HG02763 (cell line): Measurements from ENCODE around the gene RPRD1B.
"Not testable (repeated sequence)": the region's sequence is repeated elsewhere in the genome, so short reads cannot be mapped to it uniquely, and the experiment has no call there.

Experiments
- ATAC-seq: cut with Tn5 transposase; IDR thresholded peaks from one replicate; pipeline ENCODE4 v1.9.1; 2021; ENCODE audit warnings: mild to moderate bottlenecking, moderate library complexity; ENCODE audit not compliant: unreplicated experiment

RPRD1B gene

DNA sequence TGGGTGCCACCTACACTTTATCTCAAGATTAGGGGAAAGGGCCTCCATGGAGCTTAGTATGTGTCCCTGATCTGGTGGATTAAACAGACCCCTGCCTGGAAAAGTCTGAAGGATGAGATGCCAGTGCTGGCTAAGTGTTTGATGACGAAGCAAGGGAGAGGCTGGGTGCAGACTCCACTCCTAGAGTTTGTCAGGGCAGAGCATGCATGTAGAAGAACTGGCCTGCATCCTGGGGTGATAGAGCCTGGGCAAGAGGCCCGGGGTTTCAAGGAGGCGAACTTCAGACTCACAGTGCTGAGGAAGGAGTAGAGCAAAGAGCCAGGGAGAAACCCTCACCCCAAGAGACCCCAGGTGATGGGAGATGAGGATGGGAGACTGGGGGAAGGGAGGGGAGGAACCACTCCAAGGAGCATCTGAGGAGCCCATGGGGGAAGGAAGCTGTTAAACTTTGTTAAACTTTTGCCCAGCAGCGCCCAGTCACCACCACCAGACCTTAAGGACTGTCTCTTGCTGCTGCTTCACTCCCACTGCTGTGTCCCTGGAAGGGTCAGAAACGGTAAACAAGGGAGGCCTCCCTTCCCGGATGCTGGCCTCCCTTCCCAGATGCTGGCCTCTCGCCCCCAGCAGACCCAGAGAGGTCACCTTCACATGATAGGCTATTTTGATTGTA, 61.6 kb downstream of the RPRD1B start:
- ATAC-seq: no peak

DNA sequence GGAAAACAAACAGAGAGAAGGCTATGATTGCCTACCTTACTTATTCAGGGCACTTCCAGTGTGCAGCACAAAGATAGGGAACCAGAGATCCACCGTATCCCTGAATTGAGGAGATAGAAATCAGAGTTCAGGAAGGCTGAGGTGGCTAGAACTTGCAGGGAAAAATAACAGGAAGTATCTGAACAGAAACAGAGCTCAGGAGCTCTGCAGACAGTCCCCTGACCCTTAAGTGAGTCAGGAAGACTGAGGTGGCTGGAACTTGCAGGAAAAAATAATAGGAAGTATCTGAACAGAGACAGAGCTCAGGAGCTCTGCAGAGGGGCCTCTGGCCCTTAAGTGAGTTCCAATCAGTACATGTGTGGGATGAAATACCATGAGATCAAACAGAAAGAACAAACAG, 65.4 kb downstream of the RPRD1B start:
- no peak for ATAC-seq

DNA sequence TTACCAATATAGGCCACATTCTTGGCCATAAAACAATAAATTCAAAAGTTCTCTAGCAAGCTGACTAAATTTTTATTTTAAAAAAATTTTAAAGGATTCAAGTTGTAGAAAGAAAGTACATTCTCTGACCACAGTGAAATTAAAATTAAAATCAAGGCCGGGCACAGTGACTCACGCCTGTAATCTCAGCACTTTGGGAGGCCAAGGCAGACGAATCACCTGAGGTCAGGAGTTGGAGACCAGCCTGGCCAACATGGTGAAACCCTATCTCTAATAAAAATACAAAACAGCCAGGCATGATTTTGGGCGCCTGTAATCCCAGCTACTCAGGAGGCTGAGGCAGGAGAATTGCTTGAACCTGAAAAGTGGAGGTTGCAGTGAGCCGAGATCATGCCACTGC, 68.7 kb downstream of the RPRD1B start:
- ATAC-seq: not testable (repeated sequence)

DNA sequence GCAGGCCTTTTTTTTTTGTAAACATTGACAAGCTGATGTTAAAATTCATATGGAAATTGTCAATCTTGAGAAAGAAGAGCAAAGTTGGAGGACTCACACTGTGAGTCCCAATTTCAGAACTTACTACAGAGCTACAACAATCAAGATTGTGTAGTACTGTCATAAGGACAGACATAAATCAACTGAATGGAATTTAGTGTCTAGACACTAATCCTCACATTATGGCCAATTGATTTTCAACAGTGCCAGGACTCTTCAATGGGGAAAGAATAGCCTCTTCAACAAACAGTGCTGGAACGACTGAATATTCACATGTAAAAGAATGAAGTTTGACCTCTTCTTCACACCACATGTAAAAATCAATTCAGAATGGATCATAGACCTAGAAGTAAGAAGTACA, 70.7 kb downstream of the RPRD1B start:
- ATAC-seq: no peak

DNA sequence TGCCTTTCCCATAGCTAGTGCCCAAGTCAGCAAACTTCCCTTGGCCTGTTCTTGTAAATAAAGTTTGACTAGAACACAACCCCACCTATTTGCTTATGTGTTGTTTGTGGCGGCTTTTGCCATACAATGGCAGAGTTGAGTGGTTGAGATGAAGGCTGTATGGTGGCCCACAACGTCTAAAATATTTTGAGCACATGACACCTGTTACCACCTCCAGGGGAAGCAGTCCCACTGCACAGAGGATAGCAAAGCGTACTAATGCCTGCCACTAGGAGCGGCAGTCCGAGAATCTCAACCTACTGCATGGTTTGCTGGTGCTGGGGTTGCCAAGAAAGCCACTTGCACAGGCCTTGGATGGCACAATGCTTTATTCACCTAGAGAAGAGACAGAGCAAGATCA, 72.9 kb downstream of the RPRD1B start:
- no peak for ATAC-seq

DNA sequence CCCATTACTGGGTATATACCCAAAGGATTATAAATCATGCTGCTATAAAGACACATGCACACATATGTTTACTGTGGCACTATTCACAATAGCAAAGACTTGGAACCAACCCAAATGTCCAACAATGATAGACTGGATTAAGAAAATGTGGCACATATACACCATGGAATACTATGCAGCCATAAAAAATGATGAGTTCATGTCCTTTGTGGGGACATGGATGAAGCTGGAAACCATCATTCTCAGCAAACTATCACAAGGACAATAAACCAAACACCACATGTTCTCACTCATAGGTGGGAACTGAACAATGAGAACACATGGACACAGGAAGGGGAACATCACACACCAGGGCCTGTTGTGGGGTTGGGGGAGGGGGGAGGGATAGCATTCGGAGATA, 73.8 kb downstream of the RPRD1B start:
- not testable (repeated sequence) for ATAC-seq

DNA sequence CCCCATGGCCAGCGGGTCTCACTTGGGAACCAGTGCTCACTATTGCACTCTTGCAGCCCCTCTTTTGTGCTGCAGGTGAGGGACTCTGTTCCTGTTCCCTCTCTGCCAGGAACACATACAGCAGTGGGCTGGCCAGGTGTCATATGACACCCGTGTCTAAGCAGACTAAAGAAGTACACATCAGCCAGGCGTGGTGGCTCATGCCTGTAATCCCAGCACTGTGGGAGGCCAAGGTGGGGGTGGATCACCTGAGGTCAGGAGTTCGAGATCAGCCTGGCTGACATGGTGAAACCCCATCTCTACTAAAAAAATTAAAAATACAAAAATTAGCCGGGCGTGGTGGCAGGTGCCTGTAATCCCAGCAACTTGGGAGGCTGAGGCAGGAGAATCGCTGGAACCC, 74.4 kb downstream of the RPRD1B start:
- not testable (repeated sequence) for ATAC-seq

DNA sequence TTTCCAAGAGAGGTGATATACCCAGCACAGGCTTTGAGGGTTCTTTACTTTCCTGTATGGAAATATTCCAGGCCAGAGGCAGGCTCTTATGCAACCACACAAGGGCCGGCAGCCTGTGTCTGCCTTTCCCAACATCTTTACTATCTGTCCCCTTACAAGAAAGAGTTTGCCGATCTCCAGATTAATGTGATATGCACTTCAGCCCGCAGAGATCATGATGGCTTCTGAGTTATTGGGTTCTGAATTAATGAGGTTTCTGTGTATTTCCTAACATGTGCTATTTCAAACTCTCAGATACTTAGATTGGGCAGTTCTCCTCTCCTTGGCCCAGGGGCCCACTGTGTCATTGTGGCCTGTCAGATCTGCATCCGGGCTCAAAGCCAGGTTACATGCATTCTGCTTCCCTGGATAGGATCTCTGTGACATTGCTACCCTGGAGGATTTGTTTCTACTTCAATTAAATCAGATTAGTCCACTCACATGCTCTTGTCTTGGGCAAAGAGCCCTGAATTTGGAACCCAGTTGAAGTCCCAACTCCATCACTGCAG, 75.0 kb downstream of the RPRD1B start:
- no peak for ATAC-seq

DNA sequence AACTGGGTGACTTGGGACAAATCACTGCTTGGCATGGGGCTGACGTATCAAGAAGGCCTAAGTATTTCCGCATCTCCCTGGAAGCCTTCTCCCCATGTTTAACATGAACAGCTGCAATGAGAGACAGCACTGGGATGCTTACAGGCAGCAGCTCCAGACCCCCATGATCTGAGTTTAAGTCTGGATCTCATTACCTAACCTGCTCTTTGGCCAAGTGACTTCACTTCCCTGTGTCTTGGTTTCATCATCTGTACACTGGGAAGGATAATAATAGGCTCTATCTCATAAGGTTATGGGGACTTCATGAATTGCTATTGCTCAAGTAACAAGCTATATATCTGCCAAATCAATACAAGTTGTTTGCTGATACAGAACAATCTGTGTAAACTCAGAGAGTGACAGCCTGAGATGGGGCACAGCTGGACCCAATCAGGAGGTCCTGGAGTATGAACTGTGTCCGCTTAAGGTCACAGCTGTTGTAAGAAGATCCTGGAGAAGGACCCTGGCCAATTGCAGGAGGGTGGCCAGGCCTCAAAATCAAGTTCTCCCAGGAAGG, 75.5 kb downstream of the RPRD1B start:
- ATAC-seq: no peak

DNA sequence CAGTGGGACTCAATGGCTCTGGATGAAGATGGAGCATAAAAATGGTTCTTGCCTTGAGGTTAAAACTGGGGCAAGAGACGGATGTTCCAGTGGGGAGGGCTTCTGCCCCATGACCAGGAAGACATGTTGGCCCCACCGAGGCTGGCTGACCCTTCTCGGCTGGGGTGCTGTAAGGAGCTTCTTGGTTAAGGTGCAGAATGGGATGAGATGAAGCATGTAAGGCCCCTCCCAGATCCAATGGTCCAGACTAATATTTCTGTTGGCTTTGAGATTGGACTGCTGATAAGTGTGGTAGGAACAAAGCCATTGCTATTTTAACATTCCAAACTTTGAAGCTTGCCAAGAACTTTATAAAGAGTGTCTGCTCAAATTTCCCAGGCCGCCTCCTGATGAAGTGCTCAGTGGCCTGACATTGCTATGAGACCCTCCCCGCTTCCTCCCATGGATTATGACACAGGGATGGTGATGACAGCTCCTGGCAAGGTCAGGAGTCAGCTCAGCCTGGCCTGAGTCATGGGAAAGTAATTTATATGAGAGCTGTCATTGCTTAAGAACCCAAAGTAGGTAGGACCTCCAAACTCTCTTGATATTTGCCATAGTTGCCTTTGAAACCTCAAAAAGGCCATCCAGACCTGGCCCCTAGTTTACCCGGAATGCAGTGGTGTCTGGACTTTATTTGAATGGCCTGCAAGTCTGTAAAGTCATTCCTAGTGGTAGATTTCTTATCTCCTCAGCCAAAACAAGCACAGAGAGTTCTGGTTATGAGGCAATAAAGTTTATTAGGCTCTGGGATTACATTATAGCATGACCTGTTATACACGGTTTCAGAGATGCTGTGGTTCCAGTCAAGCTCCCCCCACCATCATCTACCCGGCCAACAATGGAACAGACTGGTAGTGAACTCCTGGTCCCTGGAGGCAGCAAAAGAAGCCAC, 76.3 kb downstream of the RPRD1B start:
- no peak for ATAC-seq

DNA sequence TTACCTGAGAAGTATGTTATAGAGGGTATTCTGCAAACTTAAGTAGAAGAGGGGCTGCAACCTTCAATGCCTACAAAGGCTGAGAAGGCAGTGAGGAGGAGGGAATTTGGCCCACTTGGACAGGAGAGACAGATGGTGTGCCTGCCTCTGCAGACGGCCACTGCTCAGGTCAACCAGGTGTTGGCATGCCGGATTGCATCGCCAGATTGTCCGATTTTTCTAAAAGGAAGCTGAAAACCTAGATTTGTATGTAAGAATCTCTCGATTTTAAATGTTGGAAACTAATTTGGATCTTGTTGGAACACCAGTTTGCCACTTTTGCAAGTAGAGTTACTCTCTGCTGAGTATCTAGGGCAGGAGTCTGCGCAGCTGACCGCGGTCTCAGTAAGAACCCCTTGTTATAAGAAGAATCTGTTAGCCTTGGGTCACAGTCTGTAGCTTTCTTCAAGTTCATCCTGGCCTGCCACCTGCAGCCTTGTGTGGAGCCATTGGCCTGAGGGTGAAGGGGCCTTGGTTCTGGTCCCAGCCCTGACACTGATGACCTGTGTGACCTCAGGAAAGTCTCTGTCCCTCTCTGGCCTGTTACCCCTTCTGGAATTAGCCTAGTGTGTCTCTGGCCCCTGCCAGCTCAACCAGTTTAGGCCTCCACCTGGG, 77.1 kb downstream of the RPRD1B start:
- no peak for ATAC-seq

DNA sequence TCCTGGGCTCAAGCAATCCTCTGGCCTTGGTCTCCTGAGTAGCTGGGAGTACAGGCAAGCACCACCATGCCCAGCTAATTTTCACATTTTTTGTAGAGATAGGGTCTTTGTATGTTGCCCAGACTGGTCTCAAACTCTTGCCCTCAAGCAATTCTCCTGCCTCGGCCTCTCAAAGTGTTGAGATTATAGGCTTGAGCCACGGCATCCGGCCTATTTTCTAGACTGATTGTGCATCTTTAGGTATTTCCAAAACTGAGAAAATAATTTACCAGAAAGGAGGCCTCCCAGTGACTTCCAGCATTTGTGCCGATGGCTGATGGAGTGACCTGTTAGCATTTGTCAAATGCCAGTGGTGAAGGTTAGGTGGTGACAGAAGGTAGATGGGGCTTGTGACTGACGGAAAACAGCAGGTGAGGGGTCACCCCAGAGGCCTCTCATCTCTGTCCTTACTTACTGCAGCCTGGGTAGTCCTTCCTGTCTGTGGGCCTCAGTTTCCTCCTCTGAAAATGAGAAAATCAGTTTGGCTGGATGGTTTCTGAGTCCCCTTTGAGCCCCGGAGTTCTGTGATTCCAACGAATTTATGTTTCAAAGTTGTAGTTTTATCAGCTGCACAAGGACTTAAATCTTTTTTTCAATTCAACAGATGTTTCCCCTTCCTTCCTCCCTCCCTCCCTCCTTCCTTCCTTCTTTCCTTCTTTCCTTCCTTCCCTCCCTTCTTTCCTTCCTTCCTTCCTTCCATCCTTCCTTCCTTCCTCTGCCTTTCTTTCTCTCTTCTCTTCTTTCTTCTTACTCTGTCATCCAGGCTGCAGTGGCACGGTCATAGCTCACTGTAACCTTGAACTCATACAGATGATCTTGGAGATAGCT, 78.1 kb downstream of the RPRD1B start:
- ATAC-seq: no peak

DNA sequence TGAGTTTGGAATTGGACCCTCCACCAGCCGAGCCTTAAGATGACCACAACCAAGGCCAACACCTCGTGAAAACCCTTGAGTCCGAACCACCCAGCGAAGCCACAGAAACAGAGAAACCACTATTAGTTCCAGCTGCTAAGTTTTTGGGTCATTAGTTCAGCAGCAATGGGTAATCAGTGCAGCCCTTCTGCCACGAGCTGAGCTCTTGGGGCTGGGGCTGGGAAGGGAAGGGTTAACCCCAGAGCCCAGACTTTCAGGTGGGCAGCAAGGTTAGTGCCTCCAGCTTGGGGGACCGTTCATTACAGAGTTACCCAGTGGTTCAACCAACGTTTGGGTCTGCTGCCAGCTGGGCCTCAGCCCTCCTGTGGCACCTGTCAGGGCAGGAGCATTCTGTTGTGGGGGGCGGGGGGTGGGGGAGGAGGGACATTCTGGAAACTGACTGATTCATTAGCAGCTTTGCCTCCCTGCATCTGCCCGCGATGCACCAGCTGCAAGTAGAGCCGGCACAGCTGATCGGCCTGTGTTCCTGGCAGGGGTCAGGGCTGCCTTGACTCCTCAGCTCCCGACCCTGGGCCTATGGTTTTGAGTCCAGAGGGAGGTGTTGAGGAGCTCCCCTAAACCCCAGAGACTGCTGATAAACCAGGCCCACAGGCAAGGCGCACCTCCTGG, 78.8 kb downstream of the RPRD1B start:
- no peak for ATAC-seq

DNA sequence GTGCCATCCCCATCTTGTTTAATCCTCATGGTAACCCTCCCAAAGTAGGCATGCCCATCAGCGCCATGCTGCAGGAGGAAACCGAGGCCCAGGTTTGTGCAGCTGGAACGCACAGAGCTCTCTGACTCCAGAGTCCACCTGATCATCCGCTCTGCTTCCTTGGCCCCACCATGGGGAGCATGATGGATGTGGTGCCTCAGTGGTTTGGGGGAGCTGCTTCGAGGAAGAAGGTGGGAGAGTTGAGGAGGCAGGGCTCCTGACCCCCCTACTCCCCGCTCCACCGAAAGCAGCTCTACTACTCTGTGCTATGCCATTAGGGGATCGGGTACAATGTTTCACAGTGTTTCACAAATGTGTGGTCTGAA, 79.4 kb downstream of the RPRD1B start:
- ATAC-seq: no peak

DNA sequence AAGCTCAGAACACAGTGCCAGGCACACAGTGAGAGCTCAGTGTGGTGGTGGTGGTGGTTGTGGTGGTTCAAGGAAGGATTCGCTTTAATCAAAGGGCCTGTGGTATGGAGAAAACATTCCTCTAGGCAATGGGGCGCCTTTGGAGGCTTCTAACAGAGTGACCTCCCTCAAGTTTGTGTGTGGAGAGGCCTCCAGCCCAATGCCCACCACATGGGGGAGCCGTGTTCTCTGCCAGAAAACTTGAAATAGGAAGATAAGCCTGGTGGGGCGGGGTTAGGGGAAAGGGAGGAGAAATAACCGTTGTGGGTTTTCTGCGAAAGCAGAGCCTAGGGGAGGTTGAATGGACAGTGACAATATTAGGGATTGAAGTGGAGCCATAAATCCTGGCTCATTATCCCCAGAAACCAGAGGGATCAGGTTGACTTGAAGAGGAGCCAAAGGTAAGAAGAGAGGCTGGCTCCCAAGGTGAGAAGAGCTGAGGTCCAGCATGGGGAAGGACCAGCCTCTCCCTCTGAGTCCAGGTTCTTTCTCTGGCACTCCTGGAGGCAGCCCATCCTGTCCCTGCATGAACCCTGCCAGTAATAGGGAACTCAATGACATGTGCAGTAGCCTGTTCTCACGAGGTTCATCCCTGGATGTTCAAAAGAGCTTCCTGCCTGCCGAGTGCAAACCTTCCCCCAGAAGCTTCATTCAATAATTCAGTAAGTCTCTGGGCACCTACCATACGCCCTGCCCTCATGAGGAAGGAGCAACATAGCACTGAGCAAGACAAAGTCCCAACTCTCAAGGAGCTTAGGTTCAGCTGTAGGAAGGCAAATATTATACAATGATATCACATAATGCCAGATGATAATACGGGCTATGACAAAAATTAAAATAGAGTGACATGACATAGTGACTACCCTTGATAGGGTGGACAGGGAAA, 80.1 kb downstream of the RPRD1B start:
- no peak for ATAC-seq

DNA sequence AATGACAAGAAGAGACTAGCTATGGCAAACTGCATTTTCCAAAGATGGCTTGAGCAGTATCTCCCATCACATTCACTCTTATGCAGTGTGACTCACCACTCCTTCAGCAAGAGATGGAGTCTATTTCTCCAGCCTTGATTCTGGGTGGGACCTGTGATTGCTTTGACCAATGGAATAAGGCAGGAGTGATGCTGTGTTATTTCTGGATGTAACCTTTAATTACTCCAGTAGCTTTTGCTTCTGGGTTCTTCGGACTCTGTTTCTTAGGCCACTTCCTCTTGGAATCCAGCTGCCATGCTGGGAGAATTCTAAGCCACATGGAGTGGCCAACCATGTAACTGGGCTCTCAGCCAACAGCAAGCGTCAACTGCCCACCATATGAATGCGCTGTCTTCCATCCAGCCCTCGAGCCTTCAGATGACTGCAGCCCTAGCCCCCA, 80.8 kb downstream of the RPRD1B start:
- ATAC-seq: no peak

DNA sequence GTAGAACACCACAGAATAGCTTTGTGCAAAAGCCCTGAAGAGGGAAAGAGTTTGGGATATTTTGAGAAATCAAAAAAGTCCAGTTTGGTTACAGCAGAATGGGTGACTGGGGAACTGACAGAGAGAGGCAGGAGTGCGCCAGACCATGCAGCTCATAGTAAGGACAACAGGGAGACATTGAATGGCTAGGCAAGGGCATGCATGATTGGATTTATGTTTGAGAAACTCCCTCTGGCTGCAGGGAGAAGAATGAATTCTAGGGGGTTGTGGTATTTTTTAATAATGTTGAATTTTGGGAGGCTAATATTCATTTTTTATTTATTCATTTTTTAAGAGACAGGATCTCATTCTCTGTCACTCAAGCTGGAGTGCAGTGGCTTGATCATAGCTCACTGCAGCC, 81.7 kb downstream of the RPRD1B start:
- ATAC-seq: no peak

DNA sequence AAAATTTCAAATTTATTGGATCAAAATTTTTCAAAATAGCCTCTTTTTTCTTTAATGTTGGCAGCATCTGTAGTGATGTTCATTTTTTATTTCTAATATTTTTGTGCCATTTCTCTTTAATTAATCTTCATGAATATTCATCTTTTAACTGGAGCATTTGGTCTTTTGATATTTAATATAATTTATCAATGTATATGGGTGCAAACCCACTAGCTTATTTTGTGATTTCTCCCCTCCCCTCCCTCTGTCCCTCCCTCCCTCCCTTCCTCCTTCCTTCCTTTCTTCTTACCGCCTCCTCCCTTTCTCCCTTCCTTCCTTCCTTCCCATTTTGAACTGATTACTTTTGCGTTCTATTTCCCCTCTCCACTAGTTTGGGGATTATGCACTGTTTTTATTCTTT, 82.3 kb downstream of the RPRD1B start:
- no peak for ATAC-seq
